Measurements from ENCODE around the gene TOGARAM1. TPM values are rescaled to one million over a fixed set of nuclear protein-coding genes. Genes with fewer than 3 reads are reported as not detected.

Gene TOGARAM1
- total RNA-seq, 2 experiments from 2014 or later: 8.4 to 8.7 TPM

- POLR2A ChIA-PET: no interaction called here
- no peak overlapping the region for H3K4me3 Mint-ChIP-seq
- H3K27me3 Mint-ChIP-seq: no peaks in the 10 kb centered on the region
- H3K4me1 Mint-ChIP-seq: peaks cover 57% of the 10 kb centered on the region
- H3K36me3 Mint-ChIP-seq (ENCODE audit: low read depth): peaks cover 53% of the 10 kb centered on the region
- no peak overlapping the region for H3K27ac Mint-ChIP-seq
- CTCF ChIA-PET: no interaction called here
- H3K9me3 Mint-ChIP-seq: peaks cover 25% of the 10 kb centered on the region
- DNase-seq: no peak
Measured at GRCh38 chr14:44971459-44971858, 9.5 kb downstream of the TOGARAM1 start.

- ChIA-PET CTCF (interaction anchor here (1.4 kb wide), 1 partner anchor 10 kb away, joined by 5 read pairs; no protein-coding TSS in a partner anchor), POLR2A (no interaction called here)
- H3K27ac Mint-ChIP-seq: no peak overlapping the region
- no peaks in the 10 kb centered on the region for H3K27me3 Mint-ChIP-seq
- no peak for DNase-seq
- peaks cover 5% of the 10 kb centered on the region for H3K36me3 Mint-ChIP-seq (ENCODE audit: low read depth)
- no peak overlapping the region for H3K4me3 Mint-ChIP-seq
- H3K4me1 Mint-ChIP-seq: peaks cover 5% of the 10 kb centered on the region
- H3K9me3 Mint-ChIP-seq: no peaks in the 10 kb centered on the region
Measured at GRCh38 chr14:44979273-44979672, 17.3 kb downstream of the TOGARAM1 start.

GRCh38 chr14:44979740-44980356, 17.9 kb downstream of the TOGARAM1 start:
- CTCF ChIA-PET: interaction anchor here (1.4 kb wide), 1 partner anchor 10 kb away, joined by 5 read pairs; no protein-coding TSS in a partner anchor
- Mint-ChIP-seq H3K4me3 (no peak overlapping the region), H3K36me3 (ENCODE audit: low read depth) (peaks cover 4% of the 10 kb centered on the region), H3K4me1 (peaks cover 5% of the 10 kb centered on the region), H3K27ac (no peak overlapping the region), H3K9me3 (no peaks in the 10 kb centered on the region), H3K27me3 (no peaks in the 10 kb centered on the region)
- POLR2A ChIA-PET: no interaction called here
- DNase-seq: no peak

GRCh38 chr14:44981198-44981597, 19.2 kb downstream of the TOGARAM1 start:
- ChIA-PET CTCF (no interaction called here), POLR2A (no interaction called here)
- no peaks in the 10 kb centered on the region for H3K9me3 Mint-ChIP-seq
- H3K36me3 Mint-ChIP-seq (ENCODE audit: low read depth): peaks cover 4% of the 10 kb centered on the region
- H3K4me1 Mint-ChIP-seq: peaks cover 5% of the 10 kb centered on the region
- H3K27ac Mint-ChIP-seq: no peak overlapping the region
- H3K27me3 Mint-ChIP-seq: no peaks in the 10 kb centered on the region
- no peak for DNase-seq
- no peak overlapping the region for H3K4me3 Mint-ChIP-seq

GRCh38 chr14:44982594-44982993, 20.6 kb downstream of the TOGARAM1 start:
- H3K4me3 Mint-ChIP-seq: no peak overlapping the region

GRCh38 chr14:44988694-44989093, 26.7 kb downstream of the TOGARAM1 start:
- ChIA-PET CTCF (no interaction called here), POLR2A (no interaction called here)
- H3K9me3 Mint-ChIP-seq: peaks cover 3% of the 10 kb centered on the region
- no peaks in the 10 kb centered on the region for H3K4me1 Mint-ChIP-seq
- no peaks in the 10 kb centered on the region for H3K27me3 Mint-ChIP-seq
- no peak overlapping the region for H3K4me3 Mint-ChIP-seq
- H3K36me3 Mint-ChIP-seq (ENCODE audit: low read depth): no peaks in the 10 kb centered on the region
- no peak overlapping the region for H3K27ac Mint-ChIP-seq
- no peak for DNase-seq

More at GRCh38 chr14:44982594-44982993, 20.6 kb downstream of the TOGARAM1 start:
- H3K9me3 Mint-ChIP-seq: no peaks in the 10 kb centered on the region
- H3K27ac Mint-ChIP-seq: no peak overlapping the region
- DNase-seq: no peak
- H3K4me1 Mint-ChIP-seq: peaks cover 5% of the 10 kb centered on the region
- ChIA-PET CTCF (no interaction called here), POLR2A (no interaction called here)
- peaks cover 4% of the 10 kb centered on the region for H3K36me3 Mint-ChIP-seq (ENCODE audit: low read depth)
- H3K27me3 Mint-ChIP-seq: no peaks in the 10 kb centered on the region

- no peaks in the 10 kb centered on the region for H3K4me1 Mint-ChIP-seq
- no peaks in the 10 kb centered on the region for H3K36me3 Mint-ChIP-seq (ENCODE audit: low read depth)
- no peak for DNase-seq
- no peak overlapping the region for H3K4me3 Mint-ChIP-seq
- no peak overlapping the region for H3K27ac Mint-ChIP-seq
- peaks cover 3% of the 10 kb centered on the region for H3K9me3 Mint-ChIP-seq
- ChIA-PET POLR2A (no interaction called here), CTCF (no interaction called here)
- H3K27me3 Mint-ChIP-seq: no peaks in the 10 kb centered on the region
Measured at GRCh38 chr14:44989497-44990440, 27.8 kb downstream of the TOGARAM1 start.

- H3K4me1 Mint-ChIP-seq: no peaks in the 10 kb centered on the region
- ChIA-PET POLR2A (no interaction called here), CTCF (interaction anchor here (0.6 kb wide), 1 partner anchor 372 kb away, joined by 7 read pairs; no protein-coding TSS in a partner anchor)
- peaks cover 3% of the 10 kb centered on the region for H3K9me3 Mint-ChIP-seq
- no peaks in the 10 kb centered on the region for H3K27me3 Mint-ChIP-seq
- H3K27ac Mint-ChIP-seq: no peak overlapping the region
- no peak overlapping the region for H3K4me3 Mint-ChIP-seq
- no peak for DNase-seq
- no peaks in the 10 kb centered on the region for H3K36me3 Mint-ChIP-seq (ENCODE audit: low read depth)
Measured at GRCh38 chr14:44990533-44990932, 28.5 kb downstream of the TOGARAM1 start.

- no peaks in the 10 kb centered on the region for H3K9me3 Mint-ChIP-seq
- CTCF ChIA-PET: no interaction called here
- H3K27ac Mint-ChIP-seq: no peak overlapping the region
- DNase-seq: no peak
- H3K36me3 Mint-ChIP-seq (ENCODE audit: low read depth): peaks cover 14% of the 10 kb centered on the region
- POLR2A ChIA-PET: no interaction called here
- no peaks in the 10 kb centered on the region for H3K4me1 Mint-ChIP-seq
- H3K4me3 Mint-ChIP-seq: no peak overlapping the region
- no peaks in the 10 kb centered on the region for H3K27me3 Mint-ChIP-seq
Measured at GRCh38 chr14:44995196-44995595, 33.2 kb downstream of the TOGARAM1 start.

GRCh38 chr14:44995770-44996294, 33.8 kb downstream of the TOGARAM1 start:
- Mint-ChIP-seq H3K9me3 (no peaks in the 10 kb centered on the region), H3K27ac (no peak overlapping the region), H3K27me3 (no peaks in the 10 kb centered on the region), H3K4me1 (no peaks in the 10 kb centered on the region), H3K36me3 (ENCODE audit: low read depth) (peaks cover 16% of the 10 kb centered on the region), H3K4me3 (no peak overlapping the region)
- ChIA-PET POLR2A (no interaction called here), CTCF (no interaction called here)
- no peak for DNase-seq

- H3K27me3 Mint-ChIP-seq: no peaks in the 10 kb centered on the region
- CTCF ChIA-PET: no interaction called here
- POLR2A ChIA-PET: no interaction called here
- no peaks in the 10 kb centered on the region for H3K9me3 Mint-ChIP-seq
- DNase-seq: no peak
- no peaks in the 10 kb centered on the region for H3K4me1 Mint-ChIP-seq
- no peak overlapping the region for H3K27ac Mint-ChIP-seq
- H3K36me3 Mint-ChIP-seq (ENCODE audit: low read depth): peaks cover 3% of the 10 kb centered on the region
- no peak overlapping the region for H3K4me3 Mint-ChIP-seq
Measured at GRCh38 chr14:45003924-45004323, 41.9 kb downstream of the TOGARAM1 start.

- Mint-ChIP-seq H3K36me3 (ENCODE audit: low read depth) (peaks cover 13% of the 10 kb centered on the region), H3K27ac (no peak overlapping the region), H3K4me3 (no peak overlapping the region), H3K9me3 (no peaks in the 10 kb centered on the region), H3K4me1 (no peaks in the 10 kb centered on the region), H3K27me3 (no peaks in the 10 kb centered on the region)
- ChIA-PET CTCF (interaction anchor here (0.7 kb wide), 1 partner anchor 121 kb away, joined by 3 read pairs; no protein-coding TSS in a partner anchor), POLR2A (interaction anchor here (0.6 kb wide), 1 partner anchor 171 kb away, joined by 3 read pairs; no protein-coding TSS in a partner anchor)
- no peak for DNase-seq
Measured at GRCh38 chr14:45015133-45015532, 53.1 kb downstream of the TOGARAM1 start.

- H3K27ac Mint-ChIP-seq: no peak overlapping the region
- POLR2A ChIA-PET: no interaction called here
- no peaks in the 10 kb centered on the region for H3K9me3 Mint-ChIP-seq
- H3K27me3 Mint-ChIP-seq: no peaks in the 10 kb centered on the region
- H3K4me1 Mint-ChIP-seq: no peaks in the 10 kb centered on the region
- CTCF ChIA-PET: no interaction called here
- peaks cover 6% of the 10 kb centered on the region for H3K36me3 Mint-ChIP-seq (ENCODE audit: low read depth)
- no peak overlapping the region for H3K4me3 Mint-ChIP-seq
- no peak for DNase-seq
Measured at GRCh38 chr14:45028107-45028626, 66.2 kb downstream of the TOGARAM1 start.

Data from activated CD4-positive, alpha-beta T cell treated with anti-CD3 and anti-CD28 coated beads, Interleukin-2, amount 10 ng/mL, durations not matched to agents 7 days and 5 days (primary cell).